Measurements from ENCODE around the gene MAP2. TPM values are rescaled to one million over a fixed set of nuclear protein-coding genes. Genes with fewer than 3 reads are reported as not detected.
A peak's percentile ranks its signal among the peaks of the same experiment; 100 is the strongest.

Gene MAP2
- total RNA-seq, 1 experiment from 2014 or later: 2.1 TPM

- no peak for DNase-seq (ENCODE audit: low spot score)
Observed at GRCh38 chr2:209644842-209645241, 221.0 kb downstream of the MAP2 start.

GRCh38 chr2:209648714-209649113 is 224.9 kb downstream of the MAP2 start:
- peak; percentile 69 for DNase-seq (ENCODE audit: low spot score)

GRCh38 chr2:209653134-209653533 is 229.3 kb downstream of the MAP2 start:
- DNase-seq (ENCODE audit: low spot score): no peak

- no peak for DNase-seq (ENCODE audit: low spot score)
Observed at GRCh38 chr2:209661286-209661894, 237.5 kb downstream of the MAP2 start.

GRCh38 chr2:209662021-209662420 is 238.2 kb downstream of the MAP2 start:
- DNase-seq (ENCODE audit: low spot score): no peak

- DNase-seq (ENCODE audit: low spot score): peak; percentile 41
Observed at GRCh38 chr2:209663139-209663538, 239.3 kb downstream of the MAP2 start.

- no peak for DNase-seq (ENCODE audit: low spot score)
Observed at GRCh38 chr2:209663656-209664055, 239.8 kb downstream of the MAP2 start.

- DNase-seq (ENCODE audit: low spot score): no peak
Observed at GRCh38 chr2:209666296-209666695, 242.4 kb downstream of the MAP2 start.

GRCh38 chr2:209671020-209671680 is 247.3 kb downstream of the MAP2 start:
- no peak for DNase-seq (ENCODE audit: low spot score)

- DNase-seq (ENCODE audit: low spot score): no peak
Observed at GRCh38 chr2:209673811-209674210, 250.0 kb downstream of the MAP2 start.

GRCh38 chr2:209680596-209680995 is 256.7 kb downstream of the MAP2 start:
- DNase-seq (ENCODE audit: low spot score): no peak

GRCh38 chr2:209681201-209681735 is 257.4 kb downstream of the MAP2 start:
- DNase-seq (ENCODE audit: low spot score): no peak

- no peak for DNase-seq (ENCODE audit: low spot score)
Observed at GRCh38 chr2:209682646-209683045, 258.8 kb downstream of the MAP2 start.

GRCh38 chr2:209685340-209685739 is 261.5 kb downstream of the MAP2 start:
- no peak for DNase-seq (ENCODE audit: low spot score)

GRCh38 chr2:209685963-209686362 is 262.1 kb downstream of the MAP2 start:
- DNase-seq (ENCODE audit: low spot score): no peak

GRCh38 chr2:209686448-209686847 is 262.6 kb downstream of the MAP2 start:
- DNase-seq (ENCODE audit: low spot score): no peak

- no peak for DNase-seq (ENCODE audit: low spot score)
Observed at GRCh38 chr2:209687323-209687969, 263.6 kb downstream of the MAP2 start.

GRCh38 chr2:209688385-209688784 is 264.5 kb downstream of the MAP2 start:
- DNase-seq (ENCODE audit: low spot score): no peak

GRCh38 chr2:209690029-209690754 is 266.3 kb downstream of the MAP2 start:
- no peak for DNase-seq (ENCODE audit: low spot score)

GRCh38 chr2:209694748-209695147 is 270.9 kb downstream of the MAP2 start:
- DNase-seq (ENCODE audit: low spot score): no peak

- DNase-seq (ENCODE audit: low spot score): no peak
Observed at GRCh38 chr2:209696836-209697711, 273.2 kb downstream of the MAP2 start.
